K562 (cell line): ENCODE measurements around the gene TMEM121. TPM values are rescaled to one million over a fixed set of nuclear protein-coding genes. Genes with fewer than 3 reads are reported as not detected.

Experiments
- BHLHE40 ChIP-seq: IDR thresholded peaks from 2 replicates; pipeline ENCODE4 v1.6.1; 2011; ENCODE audit warnings: low read length, improper control_type of control experiment
- E2F6 ChIP-seq, 2 experiments: IDR thresholded peaks; 2 replicates each; pipeline ENCODE4 v1.6.1; 2011; ENCODE audit warnings: borderline replicate concordance in 1 of 2, control low read depth in 1 of 2, low read depth in 1 of 2, low read length in 1 of 2, mild to moderate bottlenecking in 1 of 2, mixed read lengths in 1 of 2, moderate library complexity in 1 of 2; ENCODE audit not compliant: insufficient read depth in 1 of 2, insufficient read length in 1 of 2, poor library complexity in 1 of 2, severe bottlenecking in 1 of 2; ENCODE audit errors: extremely low read depth in 1 of 2
- FOXP4 ChIP-seq: sonication (generic); formaldehyde crosslinking; IDR thresholded peaks from 2 replicates; pipeline ENCODE4 v1.8.0; 2022; ENCODE audit warnings: mild to moderate bottlenecking, missing genetic modification reagents, borderline replicate concordance
- GABPA ChIP-seq: fragments of 200-800 bp; sonication (Bioruptor generic); conservative IDR thresholded peaks from 2 replicates; pipeline ENCODE4 v1.6.1; 2016; ENCODE audit warnings: low read depth, missing genetic modification characterization, missing compliant biosample characterization
- ID3 ChIP-seq, 2 experiments: fragments of 250-450 bp in 1 of 2; fragments of 450-650 bp in 1 of 2; sonication (Bioruptor Pico) in 1 of 2; IDR thresholded peaks; 2 replicates each; pipeline versions ENCODE4 v1.6.1 to v1.8.0; 2016 to 2021; ENCODE audit warnings: mild to moderate bottlenecking in 2 of 2, moderate library complexity in 2 of 2, missing compliant biosample characterization in 1 of 2, missing genetic modification characterization in 1 of 2
- LCOR ChIP-seq: sonication (generic); formaldehyde crosslinking; IDR thresholded peaks from 2 replicates; pipeline ENCODE4 v1.8.0; 2022; ENCODE audit warnings: mild to moderate bottlenecking, missing genetic modification reagents
- MLLT1 ChIP-seq, 2 experiments: fragments of 450-650 bp; IDR thresholded peaks; 2 replicates each; pipeline ENCODE4 v1.6.1; 2016
- MTA1 ChIP-seq: fragments of 450-650 bp; IDR thresholded peaks from 2 replicates; pipeline ENCODE4 v1.6.1; 2017; ENCODE audit warnings: borderline replicate concordance
- NEUROD1 ChIP-seq: fragments of 150-350 bp; IDR thresholded peaks from 2 replicates; pipeline ENCODE4 v1.6.1; 2014; ENCODE audit warnings: borderline replicate concordance, low read length, low read depth; ENCODE audit not compliant: partially characterized antibody
- NFRKB ChIP-seq: fragments of 450-650 bp; IDR thresholded peaks from 2 replicates; pipeline ENCODE4 v1.6.1; 2016; ENCODE audit warnings: low read depth
- RNF2 ChIP-seq: sonication (generic); IDR thresholded peaks from 2 replicates; pipeline ENCODE4 v1.6.1; 2016
- RNF219 ChIP-seq: fragments of 250-450 bp; sonication (Bioruptor Pico); IDR thresholded peaks from 2 replicates; pipeline ENCODE4 v1.5.0; 2022; ENCODE audit warnings: mild to moderate bottlenecking
- ZBTB33 ChIP-seq: sonication (generic); formaldehyde crosslinking; IDR thresholded peaks from 2 replicates; pipeline ENCODE4 v1.8.1; 2023; ENCODE audit warnings: mild to moderate bottlenecking, missing genetic modification reagents
- polyA plus RNA-seq, 8 experiments: library from polyadenylated mRNA; depleted of rRNA in 4 of 8; stranded (reverse) in 5 of 8; unstranded in 3 of 8; fragments of >200 nt; fragmentation: Nextera tagmentation in 2 of 8; fragmentation: Illumina TruSeq in 1 of 8; extraction: Ambion mirVana in 2 of 8; extraction: Trizol in 1 of 8; gene quantifications; 2 replicates each; pipeline versions ENCODE4 v1.2.1 to v1.2.3, GENCODE V29; 2011 to 2014; ENCODE audit warnings: inconsistent platforms in 1 of 8, missing spikeins in 1 of 8
- total RNA-seq, 7 experiments: library from RNA; depleted of rRNA in 6 of 7; stranded (reverse); fragments of >200 nt in 6 of 7; fragmentation: Illumina TruSeq in 2 of 7; extraction: Trizol in 2 of 7; gene quantifications; 2 replicates each; pipeline versions ENCODE4 v1.2.1 to v1.2.3, GENCODE V29; 2011 to 2021; ENCODE audit warnings: low replicate concordance in 1 of 7

Gene TMEM121
- total and polyA plus RNA-seq, 9 of the 15 experiments (the other 6 are each of a cell fraction or from before 2014, with no cell fraction given), result 0.31 to 0.36 TPM; not detected in 7

GRCh38 chr14:105480807-105481801 is 45.3 kb upstream of the TMEM121 start (continued):
- TF ChIP-seq FOXP4 (0 out of 2 replicates have a peak, but pooled peaks have one; percentile 43), MLLT1 (IDR thresholded peaks at IDR 0.05) (peak in 1 of 2 experiments; percentile 31; a peak in 1 of 4 replicates), ID3 (CRISPR knock-in tag; IDR thresholded peaks at IDR 0.05) (no peak), ID3 (tag; IDR thresholded peaks at IDR 0.05) (peak; percentile 59; the same call in 1 of the 2 replicates), NFRKB (0 out of 2 replicates have a peak, but pooled peaks have one; percentile 58), ZBTB33 (CRISPR knock-in tag) (peak; percentile 64), LCOR (peak; percentile 46; the same call in 1 of the 2 replicates), BHLHE40 (peak; percentile 55; the same call in 1 of the 2 replicates), NEUROD1 (peak; percentile 29), RNF2 (peak; percentile 46; the same call in 1 of the 2 replicates), RNF219 (CRISPR knock-in tag) (no peak), GABPA (peak; percentile 38; the same call in 1 of the 2 replicates), E2F6 (IDR thresholded peaks at IDR 0.05; ENCODE audit: borderline replicate concordance in 1 of 2, extremely low read depth in 1 of 2, insufficient read depth in 1 of 2, insufficient read length in 1 of 2, low read depth in 1 of 2, low read length in 1 of 2, poor library complexity in 1 of 2, severe bottlenecking in 1 of 2) (peak; percentile 32 to 61), MTA1 (no peak)
